ENCODE measurements around the gene EPHB2.

GRCh38 chr1:22921452-22922126 is 210.9 kb downstream of the EPHB2 start:
- no peak for TF ChIP-seq CTCF (conservative IDR thresholded peaks at IDR 0.05; ENCODE audit: low read length)
- TF ChIP-seq EZH2phosphoT487 (IDR thresholded peaks at IDR 0.05; ENCODE audit: borderline replicate concordance, low read depth, low read length), result no peak
